Hepatocyte (in vitro differentiated cells): ENCODE data around the gene FGF19.

Source experiments
- CTCF ChIP-seq: fragments of 200-600 bp; sonication (generic); IDR thresholded peaks from 2 replicates; pipeline ENCODE4 v1.5.1; 2016; ENCODE audit warnings: antibody characterized with exemption, mild to moderate bottlenecking; ENCODE audit not compliant: poor library complexity
- EZH2 ChIP-seq: fragments of 200-600 bp; sonication (generic); IDR thresholded peaks from 2 replicates; pipeline ENCODE4 v1.6.1; 2016; ENCODE audit warnings: antibody characterized with exemption, mild to moderate bottlenecking, borderline replicate concordance
- EZH2phosphoT487 ChIP-seq: fragments of 200-600 bp; sonication (generic); IDR thresholded peaks from one replicate; pipeline ENCODE4 v1.6.1; 2018; ENCODE audit warnings: antibody characterized with exemption, mild to moderate bottlenecking, low read depth, moderate library complexity; ENCODE audit not compliant: unreplicated experiment, severe bottlenecking

DNA sequence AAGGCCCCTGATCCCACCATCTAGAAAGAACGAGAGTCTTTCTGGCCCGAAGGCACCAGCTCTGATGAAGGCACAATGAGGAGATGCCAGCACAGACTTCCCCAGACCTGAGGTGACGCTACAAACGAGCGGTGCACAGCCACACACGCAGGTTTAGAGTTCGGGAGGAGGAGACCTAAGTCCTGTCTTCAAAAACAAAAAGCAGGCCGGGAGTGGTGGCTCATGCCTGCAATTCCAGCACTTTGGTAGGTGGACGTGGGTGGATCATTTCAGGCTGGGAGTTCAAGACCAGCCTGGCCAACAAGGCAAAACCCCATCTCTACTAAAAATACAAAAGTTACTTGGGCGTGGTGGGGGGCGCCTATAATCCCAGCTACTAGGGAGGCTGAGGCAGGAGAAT is 38.2 kb downstream of the FGF19 start:
- TF ChIP-seq CTCF (no peak), EZH2 (no peak), EZH2phosphoT487 (no peak)
